Neural crest cell (in vitro differentiated cells): ENCODE measurements around the gene GANC. TPM values are rescaled to one million over a fixed set of nuclear protein-coding genes. Genes with fewer than 3 reads are reported as not detected.

Source experiments
- DNase-seq: peaks from one replicate; pipeline ENCODE4 v3.0.0; 2021; ENCODE audit warnings: low read depth, mixed read lengths, low spot score
- H3K27ac Mint-ChIP-seq: one replicate; pipeline ENCODE4 v1.8.0; 2021; ENCODE audit warnings: mild to moderate bottlenecking, mixed read lengths; ENCODE audit not compliant: unreplicated experiment
- H3K27me3 Mint-ChIP-seq: 2 replicates; pipeline ENCODE4 v1.8.0; 2021; ENCODE audit warnings: low read depth, mild to moderate bottlenecking, mixed read lengths
- H3K36me3 Mint-ChIP-seq: 2 replicates; pipeline ENCODE4 v1.8.0; 2021; ENCODE audit warnings: low read depth, mild to moderate bottlenecking, mixed read lengths
- H3K4me1 Mint-ChIP-seq: 2 replicates; pipeline ENCODE4 v1.8.0; 2021; ENCODE audit warnings: mixed read lengths
- H3K4me3 Mint-ChIP-seq: one replicate; pipeline ENCODE4 v1.8.0; 2021; ENCODE audit warnings: mild to moderate bottlenecking, mixed read lengths
- H3K9me3 Mint-ChIP-seq: 2 replicates; pipeline ENCODE4 v1.8.0; 2021; ENCODE audit warnings: mixed read lengths
- CTCF ChIP-seq: fragments of 200-600 bp; sonication (generic); conservative IDR thresholded peaks from 2 replicates; pipeline ENCODE4 v1.5.0; 2021; ENCODE audit warnings: antibody characterized with exemption, mild to moderate bottlenecking
- total RNA-seq: library from RNA; stranded (reverse); gene quantifications from 2 replicates; pipeline ENCODE4 v1.2.1, GENCODE V29; 2021

Gene GANC
- total RNA-seq, 1 donor from 2014 or later = 15.2 TPM

GRCh38 chr15:42360535-42361112, 87.6 kb downstream of the GANC start:
- Mint-ChIP-seq H3K9me3 (no peaks in the 10 kb centered on the region), H3K36me3 (no peaks in the 10 kb centered on the region), H3K27ac (no peak overlapping the region), H3K27me3 (no peaks in the 10 kb centered on the region), H3K4me1 (no peaks in the 10 kb centered on the region), H3K4me3 (no peak overlapping the region)
- DNase-seq = no peak
- TF ChIP-seq CTCF = no peak

GRCh38 chr15:42363487-42363886, 90.5 kb downstream of the GANC start:
- Mint-ChIP-seq H3K36me3 (no peaks in the 10 kb centered on the region), H3K9me3 (no peaks in the 10 kb centered on the region), H3K4me3 (no peak overlapping the region), H3K4me1 (no peaks in the 10 kb centered on the region), H3K27ac (no peak overlapping the region), H3K27me3 (peaks cover 4% of the 10 kb centered on the region)
- no peak for TF ChIP-seq CTCF
- DNase-seq = no peak

- no peak overlapping the region for H3K27ac Mint-ChIP-seq
- no peak overlapping the region for H3K4me3 Mint-ChIP-seq
- no peak for DNase-seq
- H3K4me1 Mint-ChIP-seq = no peaks in the 10 kb centered on the region
- no peaks in the 10 kb centered on the region for H3K36me3 Mint-ChIP-seq
- peaks cover 2% of the 10 kb centered on the region for H3K9me3 Mint-ChIP-seq
- TF ChIP-seq CTCF = no peak
- H3K27me3 Mint-ChIP-seq = peaks cover 4% of the 10 kb centered on the region
These were observed 90.9 kb downstream of the GANC start for GRCh38 chr15:42363942-42364341.

GRCh38 chr15:42364529-42364928, 91.5 kb downstream of the GANC start:
- H3K27ac Mint-ChIP-seq = no peak overlapping the region
- H3K9me3 Mint-ChIP-seq = peaks cover 5% of the 10 kb centered on the region
- H3K36me3 Mint-ChIP-seq = no peaks in the 10 kb centered on the region
- H3K4me1 Mint-ChIP-seq = no peaks in the 10 kb centered on the region
- peaks cover 4% of the 10 kb centered on the region for H3K27me3 Mint-ChIP-seq
- H3K4me3 Mint-ChIP-seq = no peak overlapping the region
- no peak for DNase-seq
- TF ChIP-seq CTCF = no peak

- Mint-ChIP-seq H3K4me3 (no peak overlapping the region), H3K9me3 (peaks cover 7% of the 10 kb centered on the region), H3K27ac (no peak overlapping the region), H3K36me3 (no peaks in the 10 kb centered on the region), H3K4me1 (no peaks in the 10 kb centered on the region), H3K27me3 (peaks cover 4% of the 10 kb centered on the region)
- DNase-seq = no peak
- no peak for TF ChIP-seq CTCF
These were observed 93.0 kb downstream of the GANC start for GRCh38 chr15:42365921-42366550.
